NCI-H345 treated with DMSO at 0.1 percent for 48 hours (cell line): Measurements from ENCODE around the gene SNAPC3.
"Not testable (repeated sequence)": the region's sequence is repeated elsewhere in the genome, so short reads cannot be mapped to it uniquely, and the experiment has no call there.

Source experiments
- DNase-seq: peaks from one replicate; lab custom pipeline; 2025; ENCODE audit not compliant: unreplicated experiment; lab: John Stamatoyannopoulos, UW

Gene SNAPC3

GRCh38 chr9:15422372-15423230 is at the start of gene SNAPC3:
Gene SNAPC3 (plus strand): TSS chr9:15422876. CDS start chr9:15422880, 4 bp downstream.
- DNase-seq, result peak; percentile 94

- no peak for DNase-seq
These were observed 48.8 kb upstream of the SNAPC3 start for GRCh38 chr9:15373881-15374280.

- DNase-seq, result no peak
These were observed 48.4 kb upstream of the SNAPC3 start for GRCh38 chr9:15374310-15374709.

GRCh38 chr9:15374825-15375224 is 47.9 kb upstream of the SNAPC3 start:
- no peak for DNase-seq

GRCh38 chr9:15377625-15378540 is 44.8 kb upstream of the SNAPC3 start:
- DNase-seq, result no peak

- not testable (repeated sequence) for DNase-seq
These were observed 43.4 kb upstream of the SNAPC3 start for GRCh38 chr9:15379317-15379716.

- DNase-seq, result not testable (repeated sequence)
These were observed 42.8 kb upstream of the SNAPC3 start for GRCh38 chr9:15379888-15380287.

- no peak for DNase-seq
These were observed 41.2 kb upstream of the SNAPC3 start for GRCh38 chr9:15381491-15381890.

- DNase-seq, result no peak
These were observed 36.2 kb upstream of the SNAPC3 start for GRCh38 chr9:15386465-15386864.

GRCh38 chr9:15389173-15389572 is 33.5 kb upstream of the SNAPC3 start:
- no peak for DNase-seq

- DNase-seq, result no peak
These were observed 33.0 kb upstream of the SNAPC3 start for GRCh38 chr9:15389631-15390030.

- no peak for DNase-seq
These were observed 32.5 kb upstream of the SNAPC3 start for GRCh38 chr9:15390201-15390600.

GRCh38 chr9:15392363-15392762 is 30.3 kb upstream of the SNAPC3 start:
- no peak for DNase-seq

GRCh38 chr9:15400281-15400941 is 22.3 kb upstream of the SNAPC3 start:
- no peak for DNase-seq

GRCh38 chr9:15401266-15401665 is 21.4 kb upstream of the SNAPC3 start:
- no peak for DNase-seq

GRCh38 chr9:15403155-15403554 is 19.5 kb upstream of the SNAPC3 start:
- DNase-seq, result no peak

- no peak for DNase-seq
These were observed 18.5 kb upstream of the SNAPC3 start for GRCh38 chr9:15404171-15404570.

GRCh38 chr9:15416880-15417279 is 5.8 kb upstream of the SNAPC3 start:
- DNase-seq, result no peak

GRCh38 chr9:15417626-15418025 is 5.0 kb upstream of the SNAPC3 start:
- no peak for DNase-seq

GRCh38 chr9:15420796-15421195 is 1.9 kb upstream of the SNAPC3 start:
- DNase-seq, result no peak

GRCh38 chr9:15421532-15421931 is 1.1 kb upstream of the SNAPC3 start:
- no peak for DNase-seq
